RCC 7860 (cell line): ENCODE data around the gene CYP21A2.
"Not testable (repeated sequence)": the region's sequence is repeated elsewhere in the genome, so short reads cannot be mapped to it uniquely, and the experiment has no call there.

Experiments used
- DNase-seq: peaks from one replicate; pipeline ENCODE4 v3.0.0-alpha.2; 2015; ENCODE audit warnings: low spot score
- FAIRE-seq: peaks from 2 replicates; lab custom pipeline; 2012; peaks lifted over from hg19 to GRCh38; lab: Jason Lieb, UNC

The CYP21A2 gene

DNA sequence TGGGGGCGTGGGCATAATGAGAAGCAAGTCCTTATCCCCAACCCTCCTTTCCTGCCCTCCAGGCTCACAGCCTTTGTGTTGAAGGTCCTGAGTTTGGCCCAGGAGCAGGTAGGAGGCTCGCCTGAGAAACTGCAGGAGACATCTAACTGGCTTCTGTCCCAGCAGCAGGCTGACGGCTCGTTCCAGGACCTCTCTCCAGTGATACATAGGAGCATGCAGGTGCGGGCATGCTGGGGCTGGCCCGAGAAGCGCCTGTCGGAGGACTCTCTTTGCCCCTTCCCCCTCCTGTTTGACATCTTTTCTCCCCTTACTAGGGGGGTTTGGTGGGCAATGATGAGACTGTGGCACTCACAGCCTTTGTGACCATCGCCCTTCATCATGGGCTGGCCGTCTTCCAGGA is 9.6 kb upstream of the CYP21A2 start:
- not testable (repeated sequence) for FAIRE-seq, DNase-seq

GRCh38 chr6:32029553-32029952 is 8.7 kb upstream of the CYP21A2 start:
- not testable (repeated sequence) for FAIRE-seq, DNase-seq

- not testable (repeated sequence) for FAIRE-seq, DNase-seq
Measured at GRCh38 chr6:32035283-32036013, 2.8 kb upstream of the CYP21A2 start.

- not testable (repeated sequence) for FAIRE-seq, DNase-seq
Measured at GRCh38 chr6:32037136-32037535, 1.1 kb upstream of the CYP21A2 start.

DNA sequence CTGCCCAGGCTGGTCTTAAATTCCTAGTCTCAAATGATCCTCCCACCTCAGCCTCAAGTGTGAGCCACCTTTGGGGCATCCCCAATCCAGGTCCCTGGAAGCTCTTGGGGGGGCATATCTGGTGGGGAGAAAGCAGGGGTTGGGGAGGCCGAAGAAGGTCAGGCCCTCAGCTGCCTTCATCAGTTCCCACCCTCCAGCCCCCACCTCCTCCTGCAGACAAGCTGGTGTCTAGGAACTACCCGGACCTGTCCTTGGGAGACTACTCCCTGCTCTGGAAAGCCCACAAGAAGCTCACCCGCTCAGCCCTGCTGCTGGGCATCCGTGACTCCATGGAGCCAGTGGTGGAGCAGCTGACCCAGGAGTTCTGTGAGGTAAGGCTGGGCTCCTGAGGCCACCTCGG is 663 bp downstream of the CYP21A2 start:
- not testable (repeated sequence) for DNase-seq, FAIRE-seq

- not testable (repeated sequence) for DNase-seq, FAIRE-seq
Measured at GRCh38 chr6:32039321-32040274, 1.4 kb downstream of the CYP21A2 start.

DNA sequence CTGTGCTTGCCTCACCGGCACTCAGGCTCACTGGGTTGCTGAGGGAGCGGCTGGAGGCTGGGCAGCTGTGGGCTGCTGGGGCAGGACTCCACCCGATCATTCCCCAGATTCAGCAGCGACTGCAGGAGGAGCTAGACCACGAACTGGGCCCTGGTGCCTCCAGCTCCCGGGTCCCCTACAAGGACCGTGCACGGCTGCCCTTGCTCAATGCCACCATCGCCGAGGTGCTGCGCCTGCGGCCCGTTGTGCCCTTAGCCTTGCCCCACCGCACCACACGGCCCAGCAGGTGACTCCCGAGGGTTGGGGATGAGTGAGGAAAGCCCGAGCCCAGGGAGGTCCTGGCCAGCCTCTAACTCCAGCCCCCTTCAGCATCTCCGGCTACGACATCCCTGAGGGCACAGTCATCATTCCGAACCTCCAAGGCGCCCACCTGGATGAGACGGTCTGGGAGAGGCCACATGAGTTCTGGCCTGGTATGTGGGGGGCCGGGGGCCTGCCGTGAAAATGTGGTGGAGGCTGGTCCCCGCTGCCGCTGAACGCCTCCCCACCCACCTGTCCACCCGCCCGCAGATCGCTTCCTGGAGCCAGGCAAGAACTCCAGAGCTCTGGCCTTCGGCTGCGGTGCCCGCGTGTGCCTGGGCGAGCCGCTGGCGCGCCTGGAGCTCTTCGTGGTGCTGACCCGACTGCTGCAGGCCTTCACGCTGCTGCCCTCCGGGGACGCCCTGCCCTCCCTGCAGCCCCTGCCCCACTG is 2.3 kb downstream of the CYP21A2 start:
- not testable (repeated sequence) for DNase-seq, FAIRE-seq

DNA sequence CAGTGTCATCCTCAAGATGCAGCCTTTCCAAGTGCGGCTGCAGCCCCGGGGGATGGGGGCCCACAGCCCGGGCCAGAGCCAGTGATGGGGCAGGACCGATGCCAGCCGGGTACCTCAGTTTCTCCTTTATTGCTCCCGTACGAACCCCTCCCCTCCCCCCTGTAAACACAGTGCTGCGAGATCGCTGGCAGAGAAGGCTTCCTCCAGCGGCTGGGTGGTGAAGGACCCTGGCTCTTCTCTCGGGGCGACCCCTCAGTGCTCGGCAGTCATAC is 2.8 kb downstream of the CYP21A2 start:
- FAIRE-seq, DNase-seq: not testable (repeated sequence)

GRCh38 chr6:32041385-32041784 is 3.2 kb downstream of the CYP21A2 start:
- FAIRE-seq, DNase-seq: not testable (repeated sequence)

- DNase-seq, FAIRE-seq: not testable (repeated sequence)
Measured at GRCh38 chr6:32042276-32042675, 4.1 kb downstream of the CYP21A2 start.

DNA sequence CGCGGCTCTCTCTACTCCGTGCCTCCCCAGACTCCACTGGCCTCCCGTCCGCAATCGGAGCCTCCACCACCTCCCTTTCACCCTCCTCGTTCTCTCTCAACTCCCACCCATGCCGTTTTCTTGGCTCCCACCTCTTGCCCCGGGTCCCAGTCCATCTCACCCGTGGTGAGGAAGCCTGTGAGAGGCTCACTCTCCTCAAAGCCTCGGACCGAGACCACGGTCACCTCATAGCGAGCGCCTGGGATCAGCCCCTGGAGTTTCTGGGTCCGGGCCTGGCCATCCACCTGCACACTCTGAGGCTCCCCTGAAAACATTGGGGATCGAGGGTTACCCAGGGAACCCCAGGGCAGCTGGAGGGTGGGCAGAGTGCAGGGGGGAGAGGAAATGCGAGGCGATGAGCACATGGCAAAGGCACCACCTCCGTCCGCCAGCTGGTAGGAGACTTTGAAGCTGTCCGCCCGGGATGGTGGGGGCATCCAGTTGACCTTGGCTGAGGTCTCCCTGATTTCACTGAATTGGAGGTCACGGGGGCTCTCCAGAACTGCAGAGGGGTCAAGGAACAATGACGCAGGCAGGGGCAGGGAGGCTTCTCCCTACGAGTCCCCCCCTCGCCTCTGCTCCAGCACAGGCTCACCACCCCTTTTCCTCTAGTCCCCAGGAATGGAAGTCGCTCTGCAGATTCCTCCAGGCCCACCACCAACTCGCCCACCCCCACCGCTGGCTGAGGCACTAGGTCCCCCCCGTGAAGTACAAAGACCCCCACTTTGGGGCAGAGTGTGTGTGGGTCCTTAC is 5.6 kb downstream of the CYP21A2 start:
- not testable (repeated sequence) for DNase-seq, FAIRE-seq

- FAIRE-seq, DNase-seq: not testable (repeated sequence)
Measured at GRCh38 chr6:32044916-32045315, 6.7 kb downstream of the CYP21A2 start.

GRCh38 chr6:32045811-32046449 is 7.7 kb downstream of the CYP21A2 start:
- DNase-seq = no peak
- FAIRE-seq = no peak

GRCh38 chr6:32046450-32047083 is 8.4 kb downstream of the CYP21A2 start:
- no peak for DNase-seq
- FAIRE-seq = no peak

DNA sequence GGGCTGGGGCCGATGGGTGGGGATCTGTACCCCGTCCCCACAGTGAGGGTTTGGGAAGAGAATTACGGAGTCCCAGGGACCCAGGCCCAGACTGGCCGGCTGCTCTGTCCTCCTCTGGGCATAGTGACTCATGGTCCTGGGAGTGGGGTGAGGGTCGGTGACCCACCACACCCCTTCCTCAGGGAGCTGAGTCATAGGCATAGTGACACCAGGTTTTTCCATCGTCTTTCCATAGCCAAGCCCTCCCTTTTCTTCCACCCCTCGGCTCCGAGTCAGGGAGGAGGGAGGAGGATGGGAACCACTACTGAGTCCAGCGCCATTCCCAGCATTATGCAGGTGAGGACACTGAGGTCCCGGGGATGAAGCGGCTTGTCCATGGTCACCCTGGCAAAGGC is 8.9 kb downstream of the CYP21A2 start:
- no peak for FAIRE-seq
- DNase-seq = no peak

GRCh38 chr6:32047539-32047854 is 9.3 kb downstream of the CYP21A2 start:
- FAIRE-seq (no peak), DNase-seq (no peak)

- FAIRE-seq = no peak
- DNase-seq = no peak
Measured at GRCh38 chr6:32047855-32048766, 9.9 kb downstream of the CYP21A2 start.

GRCh38 chr6:32049149-32049548 is 10.9 kb downstream of the CYP21A2 start:
- FAIRE-seq, DNase-seq: not testable (repeated sequence)
